ENCODE results near the gene SNED1.

The SNED1 gene

DNA sequence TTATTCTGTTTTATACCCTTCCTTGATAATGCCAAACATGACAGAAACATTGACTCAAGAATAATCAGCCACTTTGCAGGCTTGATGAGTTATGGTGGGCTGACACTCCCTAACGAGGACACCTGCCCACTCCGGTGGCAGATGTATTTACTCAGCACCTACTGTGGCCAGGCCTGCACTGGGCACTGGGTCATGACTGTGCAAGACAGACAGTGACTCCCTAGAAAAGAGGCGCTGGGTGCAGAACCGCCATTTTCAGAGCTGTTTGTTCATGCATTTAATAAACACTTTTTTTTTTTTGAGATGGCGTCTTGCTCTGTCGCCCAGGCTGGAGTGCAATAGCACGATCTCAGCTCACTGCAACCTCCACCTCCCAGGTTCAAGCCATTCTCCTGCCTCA lies 32.5 kb downstream of the SNED1 start:
- no peak for DNase-seq

DNA sequence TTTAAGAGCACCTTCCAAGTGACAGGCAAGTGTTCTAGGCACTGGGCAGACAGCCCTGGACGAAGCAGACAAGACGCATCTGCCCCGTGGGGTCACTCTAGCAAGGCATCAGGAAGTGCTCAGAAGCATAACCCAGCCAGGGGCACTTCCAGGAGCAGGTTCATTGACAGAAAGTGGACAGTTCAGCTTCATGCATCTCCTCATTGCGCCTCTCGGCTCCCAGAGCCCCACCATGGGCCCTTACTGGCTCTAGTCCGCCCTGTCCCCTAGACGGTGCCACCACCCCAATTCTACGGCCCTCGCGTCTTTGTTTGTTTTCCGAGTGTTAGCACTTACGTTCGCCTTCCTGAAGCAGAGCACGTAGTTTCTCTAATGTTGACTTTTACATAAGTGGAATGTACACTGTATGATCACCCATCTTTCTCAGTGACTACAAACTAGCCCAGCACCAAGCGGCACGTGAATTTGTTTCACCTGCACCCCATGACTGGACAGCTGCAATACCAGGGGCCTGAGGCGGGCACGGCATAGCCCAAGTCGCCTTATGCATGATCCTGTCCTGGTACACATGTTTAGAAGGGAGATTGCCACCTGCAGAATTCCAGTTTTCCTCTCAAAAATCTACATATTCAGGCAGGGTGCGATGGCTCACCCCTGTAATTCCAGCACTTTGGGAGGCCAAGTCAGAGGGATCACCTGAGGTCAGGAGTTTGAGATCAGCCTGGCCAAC lies 33.2 kb downstream of the SNED1 start:
- DNase-seq = no peak

- no peak for DNase-seq
These were observed 35.0 kb downstream of the SNED1 start for GRCh38 chr2:241033336-241033987.

GRCh38 chr2:241033994-241034393 lies 35.6 kb downstream of the SNED1 start:
- no peak for DNase-seq

DNA sequence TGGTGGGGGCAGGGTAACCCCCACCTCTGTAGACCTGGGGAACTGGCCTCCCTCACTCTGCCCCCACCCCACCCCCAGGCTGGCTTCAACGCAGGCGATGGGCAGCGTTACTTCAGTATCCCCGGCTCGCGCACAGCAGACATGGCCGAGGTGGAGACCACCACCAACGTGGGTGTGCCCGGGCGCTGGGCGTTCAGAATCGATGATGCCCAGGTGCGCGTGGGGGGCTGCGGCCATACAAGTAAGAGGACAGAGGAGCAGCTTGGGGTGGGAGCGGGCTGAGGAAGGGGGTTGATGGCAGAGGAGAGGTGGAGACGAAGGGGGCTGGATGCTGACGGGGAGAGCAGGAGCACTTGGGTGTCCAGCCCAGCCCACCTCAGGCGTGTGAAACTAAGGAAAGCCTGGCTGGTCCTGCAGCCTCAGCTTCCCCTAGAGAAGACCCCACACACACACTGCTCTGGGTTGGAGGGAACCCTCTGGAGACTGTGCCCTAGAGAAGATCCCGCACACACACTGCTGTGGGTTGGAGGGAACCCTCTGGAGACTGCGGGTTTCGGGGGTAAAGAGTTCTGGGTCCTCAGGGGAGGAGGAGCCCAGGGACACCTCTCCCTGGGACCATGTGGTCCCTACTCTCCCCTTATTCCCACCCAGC lies 36.2 kb downstream of the SNED1 start:
- no peak for DNase-seq

GRCh38 chr2:241035142-241035817 lies 36.9 kb downstream of the SNED1 start:
- DNase-seq = peak in 1 of 2 donors; percentile 36

DNA sequence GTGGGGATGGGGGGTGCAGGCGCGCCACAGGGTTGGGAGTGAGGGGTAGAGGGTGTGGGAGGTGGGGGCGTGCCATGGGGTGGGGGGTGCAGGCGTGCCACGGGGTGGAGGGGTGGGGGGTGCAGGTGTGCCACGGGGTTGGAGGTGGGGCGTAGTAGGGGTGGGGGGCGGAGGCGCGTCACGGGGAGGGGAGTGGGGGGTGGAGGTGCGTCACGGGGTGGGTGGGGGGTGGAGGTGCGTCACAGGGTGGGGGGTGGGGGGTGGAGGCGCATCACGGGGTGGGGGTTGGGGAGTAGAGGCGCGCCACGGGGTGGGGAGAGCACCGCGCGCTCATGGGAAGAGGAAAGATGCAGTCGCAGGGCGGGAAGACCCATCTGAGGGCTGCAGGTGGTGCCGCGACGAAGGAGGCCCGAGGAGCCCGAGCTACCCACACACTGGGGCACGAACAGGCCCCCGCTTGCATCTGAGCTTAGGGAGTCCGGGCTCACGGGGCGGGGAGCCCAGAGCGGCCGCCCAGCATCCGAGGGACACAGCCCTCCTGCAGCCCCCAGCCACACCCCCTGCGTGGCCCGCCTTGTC lies 37.5 kb downstream of the SNED1 start:
- DNase-seq = peak in 1 of 2 donors; percentile 58

- DNase-seq = peak; percentile 60 to 68
These were observed 38.1 kb downstream of the SNED1 start for GRCh38 chr2:241036397-241036963.

GRCh38 chr2:241036964-241037421 lies 38.6 kb downstream of the SNED1 start:
- DNase-seq = peak in 1 of 2 donors; percentile 22

DNA sequence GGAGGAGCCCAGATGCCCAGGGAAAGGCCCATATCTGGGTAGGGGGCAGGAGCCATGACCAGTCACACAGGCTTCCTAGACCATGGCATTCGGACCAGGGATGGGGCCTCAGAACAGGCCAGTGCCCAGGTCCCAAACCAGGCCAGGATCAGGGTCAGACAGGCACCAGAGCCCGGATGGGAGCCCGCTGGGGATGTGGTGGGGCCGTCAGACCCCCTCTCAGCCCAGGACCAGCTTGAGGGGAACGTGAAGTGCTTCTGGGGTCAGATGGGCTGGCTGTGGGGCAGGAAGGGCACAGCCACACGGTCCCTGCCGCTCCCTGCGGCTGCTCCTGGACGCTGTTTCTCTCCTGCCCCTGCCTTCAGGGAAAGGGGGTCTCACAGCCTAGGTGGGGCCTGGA lies 39.1 kb downstream of the SNED1 start:
- DNase-seq = no peak

GRCh38 chr2:241038374-241039180 lies 40.2 kb downstream of the SNED1 start:
- no peak for DNase-seq

DNA sequence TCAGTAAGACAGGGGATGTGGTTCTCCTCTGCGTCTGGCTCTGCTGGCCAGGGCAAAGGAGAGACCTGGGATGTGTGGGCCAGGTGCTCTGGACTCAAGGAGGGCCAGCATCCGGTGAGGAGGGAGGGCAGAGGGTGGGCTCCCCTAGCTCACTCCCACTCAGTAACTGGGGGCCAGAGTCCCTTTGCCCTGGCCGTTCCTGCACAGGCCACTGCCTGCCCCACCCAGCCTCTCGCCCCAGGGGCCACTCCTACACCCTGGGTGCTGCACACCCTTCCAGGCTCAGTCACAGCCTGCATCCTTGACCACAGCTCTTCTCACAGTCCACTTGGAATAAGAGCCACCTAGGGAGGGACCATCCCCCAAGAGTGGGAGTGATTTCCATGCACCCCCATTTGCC lies 41.0 kb downstream of the SNED1 start:
- no peak for DNase-seq

DNA sequence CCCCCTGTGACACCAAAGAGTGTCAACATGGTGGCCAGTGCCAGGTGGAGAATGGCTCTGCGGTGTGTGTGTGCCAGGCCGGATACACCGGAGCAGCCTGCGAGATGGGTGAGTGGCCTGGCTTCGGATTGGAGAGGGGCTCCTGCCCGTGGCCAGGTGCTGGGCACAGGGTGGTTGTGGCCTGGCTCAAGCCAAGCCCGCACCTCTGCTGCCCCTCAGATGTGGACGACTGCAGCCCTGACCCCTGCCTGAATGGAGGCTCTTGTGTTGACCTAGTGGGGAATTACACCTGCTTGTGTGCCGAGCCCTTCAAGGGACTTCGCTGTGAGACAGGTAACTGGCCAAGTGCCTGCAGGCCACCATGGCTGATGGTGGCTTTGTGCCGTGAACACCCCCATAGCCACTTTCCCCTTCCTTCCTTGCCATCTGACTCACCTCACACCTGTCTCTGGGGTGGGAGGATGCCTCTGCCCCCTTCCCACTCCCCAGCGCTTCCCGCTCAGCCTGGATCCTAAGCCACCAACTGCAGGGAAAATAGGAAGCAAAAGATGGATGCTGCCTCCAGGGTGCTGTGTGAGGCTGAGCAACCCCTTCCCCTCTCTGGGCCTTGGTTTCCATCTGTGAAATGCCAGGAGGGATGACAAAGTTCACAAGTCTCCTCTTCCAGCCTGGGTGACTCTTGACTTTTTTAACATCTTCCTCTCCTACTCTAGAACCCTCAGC lies 41.8 kb downstream of the SNED1 start:
- DNase-seq = no peak

GRCh38 chr2:241041589-241042158 lies 43.3 kb downstream of the SNED1 start:
- DNase-seq = peak in 1 of 2 donors; percentile 46

GRCh38 chr2:241043581-241043980 lies 45.2 kb downstream of the SNED1 start:
- DNase-seq = no peak

- DNase-seq = no peak
These were observed 49.0 kb downstream of the SNED1 start for GRCh38 chr2:241047253-241048010.

DNA sequence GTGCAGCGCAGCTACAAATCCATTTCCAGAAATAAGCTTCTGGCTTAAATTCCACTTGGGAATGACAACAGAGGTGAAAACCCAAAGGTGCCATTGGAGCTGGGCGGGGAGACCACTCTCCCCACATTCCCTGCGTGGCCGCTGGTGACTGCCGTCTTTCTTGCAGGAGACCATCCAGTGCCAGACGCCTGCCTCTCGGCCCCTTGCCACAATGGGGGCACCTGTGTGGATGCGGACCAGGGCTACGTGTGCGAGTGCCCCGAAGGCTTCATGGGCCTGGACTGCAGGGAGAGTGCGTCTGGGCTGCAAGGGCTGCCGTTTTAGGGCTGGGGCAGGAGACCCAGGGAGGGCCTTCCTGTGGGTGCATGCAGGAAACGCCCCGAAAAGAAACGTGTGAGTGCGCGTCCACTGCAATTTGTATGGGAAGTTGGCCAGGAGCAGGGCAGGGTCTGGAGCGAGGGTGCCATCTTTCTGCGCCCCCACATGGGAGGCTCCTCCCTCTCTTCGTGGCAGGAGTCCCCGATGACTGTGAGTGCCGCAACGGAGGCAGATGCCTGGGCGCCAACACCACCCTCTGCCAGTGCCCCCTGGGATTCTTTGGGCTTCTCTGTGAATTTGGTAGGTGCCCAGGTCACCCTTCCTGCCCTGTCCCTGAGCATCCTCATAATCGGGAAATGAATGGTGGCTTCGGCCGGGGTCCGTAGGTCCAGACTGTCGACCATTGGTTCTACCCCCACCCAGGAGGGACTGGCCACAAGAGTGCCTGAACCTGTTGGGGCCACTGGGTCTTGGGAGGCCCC lies 49.9 kb downstream of the SNED1 start:
- no peak for DNase-seq

DNA sequence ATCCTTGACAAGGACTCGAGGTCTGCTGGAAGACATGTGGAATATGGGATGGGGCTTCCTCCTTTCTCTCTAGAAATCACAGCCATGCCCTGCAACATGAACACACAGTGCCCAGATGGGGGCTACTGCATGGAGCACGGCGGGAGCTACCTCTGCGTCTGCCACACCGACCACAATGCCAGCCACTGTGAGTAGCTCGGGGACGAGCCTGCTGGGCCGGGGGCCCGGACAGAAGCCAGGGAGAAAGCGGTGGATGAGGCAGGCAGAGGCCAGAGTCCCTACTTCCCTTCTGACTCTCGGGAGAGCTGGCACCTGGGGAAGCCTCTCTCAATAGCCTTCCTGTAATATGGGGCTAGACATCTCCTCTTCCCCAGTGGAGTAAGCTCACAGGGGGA lies 50.5 kb downstream of the SNED1 start:
- DNase-seq = no peak

All from CD4-positive, alpha-beta T cell treated with Interleukin-1 beta for 1 hour (primary cell).